ENCODE data around the gene HOXB6. TPM values are rescaled to one million over a fixed set of nuclear protein-coding genes. Genes with fewer than 3 reads are reported as not detected.

Gene HOXB6
- 100 to 1,000 TPM in 2 of 4 donors, 10 to 100 TPM in 2; 67.8 to 159 (median 116) TPM for polyA plus RNA-seq (ENCODE audit: insufficient read length in 4 of 4)

DNA sequence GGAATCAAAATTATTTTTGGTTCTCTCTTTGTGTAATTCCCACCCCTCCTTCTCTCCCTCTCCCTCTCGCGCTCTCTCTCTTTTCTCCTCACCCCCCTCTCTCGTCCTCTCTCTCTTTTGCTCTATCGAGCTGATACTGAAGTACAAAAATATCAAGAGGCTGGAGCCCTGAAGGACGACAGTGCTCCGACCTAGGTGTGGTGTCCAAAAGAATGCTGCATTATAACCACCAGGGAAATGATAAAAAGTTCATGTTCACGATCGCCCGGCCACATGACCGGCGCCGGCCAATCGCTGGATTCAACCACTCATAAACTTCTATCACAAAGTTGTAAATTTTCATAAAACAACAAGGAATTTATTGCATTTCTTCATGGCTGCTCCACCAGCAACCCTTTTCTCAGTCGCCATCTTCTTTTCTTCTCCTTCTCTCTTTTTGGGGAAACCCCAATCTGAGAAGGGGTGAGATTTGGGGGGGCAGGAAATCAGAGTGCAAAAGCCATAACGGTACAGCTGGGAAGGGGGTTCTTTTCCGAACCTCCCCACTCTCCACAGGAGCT lies at the start of gene HOXB6:
Gene HOXB6 (minus strand): TSS at position 217 of the 560 bp plus-strand sequence. CDS start 6,836 bp downstream, outside the sequence.
- no peak for DNase-seq (ENCODE audit: low read depth in 4 of 4, low spot score in 2 of 4)

DNA sequence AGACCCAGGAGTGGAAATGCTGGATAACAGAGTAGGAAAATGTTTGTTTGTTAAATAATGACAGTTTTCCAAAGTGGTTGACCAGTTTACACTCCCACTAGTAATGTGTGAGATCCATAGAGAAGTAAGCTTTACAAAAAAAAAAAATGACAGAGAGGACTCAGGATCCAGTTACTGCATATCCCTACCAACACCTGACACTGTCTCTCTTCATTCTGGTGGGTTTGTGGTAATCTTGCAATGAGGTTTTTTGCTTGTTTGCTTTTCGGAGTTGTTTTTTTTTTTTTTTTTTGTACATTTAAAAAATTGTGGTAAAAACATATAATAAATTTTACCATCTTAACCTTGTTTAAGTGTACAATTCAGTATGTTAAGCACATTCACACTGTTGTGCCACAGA lies 45.0 kb upstream of the HOXB6 start:
- DNase-seq (ENCODE audit: low read depth in 4 of 4, low spot score in 2 of 4), result no peak

DNA sequence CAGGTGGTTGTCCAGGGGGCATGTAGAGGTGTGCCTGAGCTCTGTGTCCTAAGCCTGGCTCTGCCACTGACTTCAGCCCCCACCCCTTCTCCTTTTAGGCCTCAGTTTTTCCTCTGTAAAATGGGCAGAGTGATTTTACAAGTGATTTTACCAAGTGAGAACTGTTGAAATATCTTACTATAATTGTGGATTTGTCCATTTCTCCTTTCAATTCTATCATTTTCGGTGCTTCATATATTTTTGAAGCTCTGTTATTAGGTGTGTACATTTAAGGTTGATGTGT lies 43.1 kb upstream of the HOXB6 start:
- no peak for DNase-seq (ENCODE audit: low read depth in 4 of 4, low spot score in 2 of 4)

DNA sequence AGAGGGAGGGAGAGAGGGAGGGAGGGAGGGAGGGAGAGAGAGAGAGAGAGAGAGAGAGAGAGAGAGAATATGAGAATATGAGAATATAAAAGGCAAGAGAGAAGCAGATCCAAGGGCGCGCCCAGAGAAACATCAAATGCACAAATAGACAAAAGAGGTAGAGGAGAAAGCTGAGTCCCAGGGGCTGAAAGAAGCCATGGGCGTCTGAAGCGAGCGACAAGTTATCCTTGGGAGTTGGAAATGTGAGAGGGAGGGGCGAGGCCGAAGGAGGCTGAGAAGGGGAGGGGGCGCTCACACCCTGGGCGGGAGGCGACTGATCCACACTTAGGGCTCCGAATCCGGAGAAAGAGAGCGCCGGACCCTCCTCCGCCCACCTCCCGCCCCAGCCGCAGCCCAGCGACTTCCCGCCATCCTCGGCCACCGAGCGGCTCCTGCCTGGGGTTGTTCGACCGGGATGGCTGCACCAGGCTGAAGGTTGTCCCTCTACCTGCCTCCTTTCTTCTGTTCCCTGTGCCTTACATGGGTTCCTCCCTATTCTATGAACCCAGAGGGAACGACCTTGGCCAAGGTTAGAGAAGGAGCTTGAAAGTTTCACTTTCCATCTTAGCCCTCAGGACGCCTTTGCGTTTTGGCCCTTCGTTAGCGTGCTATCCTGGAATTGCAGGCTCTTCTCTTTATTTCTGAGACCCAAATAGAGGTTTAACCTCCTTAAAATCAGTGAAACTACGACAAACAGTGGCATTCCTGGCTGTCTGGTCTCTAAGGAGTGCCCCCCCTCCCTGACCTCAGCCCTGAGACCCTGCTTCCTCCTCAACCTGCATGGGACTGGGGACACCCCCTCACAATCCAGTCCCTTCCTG lies 42.5 kb upstream of the HOXB6 start:
- DNase-seq (ENCODE audit: low read depth in 4 of 4, low spot score in 2 of 4), result no peak

DNA sequence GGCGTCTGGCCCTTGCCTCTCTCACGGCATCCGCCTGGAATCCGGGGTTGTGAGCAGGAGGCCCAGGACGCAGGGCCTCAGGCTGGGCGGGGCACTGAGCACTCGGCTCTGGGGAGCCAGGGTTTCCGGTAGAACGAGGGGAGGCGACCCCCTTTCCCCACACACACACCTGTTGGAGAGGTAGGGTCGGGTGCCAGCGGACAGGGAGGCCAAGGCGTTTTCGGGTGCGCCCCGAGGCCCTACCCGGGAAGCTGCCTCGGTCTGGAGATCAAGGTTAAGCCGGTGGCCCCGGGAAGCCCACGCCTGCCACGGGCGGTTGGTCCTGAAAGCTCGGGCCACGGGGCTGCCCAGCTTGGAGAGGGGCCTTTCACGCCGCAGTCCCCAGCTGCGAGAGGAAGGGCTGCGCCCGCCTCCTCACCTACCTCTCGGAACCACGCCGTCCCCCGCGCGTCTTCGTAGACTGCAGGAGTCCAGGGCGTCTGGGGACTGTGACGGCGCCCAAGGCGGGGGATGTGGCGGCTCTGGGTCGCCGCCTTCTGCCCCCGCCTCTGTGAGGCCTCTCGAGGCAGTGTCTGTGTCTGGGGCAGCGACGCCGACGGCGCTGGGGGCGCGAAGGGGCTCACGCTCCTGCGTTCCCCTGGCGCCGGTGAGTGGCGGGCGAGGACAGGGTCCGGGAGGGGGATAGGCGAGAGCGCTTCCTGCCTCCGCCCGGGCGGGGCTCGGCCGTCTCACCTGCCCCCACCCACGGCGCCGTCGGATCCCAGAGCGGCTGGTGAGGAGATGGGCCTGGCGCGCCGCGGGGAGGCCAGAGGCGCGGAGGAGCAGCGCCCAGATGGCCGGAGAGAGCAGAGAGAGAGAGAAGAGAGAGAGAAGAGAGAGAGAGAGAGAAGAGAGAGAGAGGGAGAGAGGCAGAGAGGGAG lies 41.7 kb upstream of the HOXB6 start:
- peak in 1 of 4 donors; percentile 52 for DNase-seq (ENCODE audit: low read depth in 4 of 4, low spot score in 2 of 4)

DNA sequence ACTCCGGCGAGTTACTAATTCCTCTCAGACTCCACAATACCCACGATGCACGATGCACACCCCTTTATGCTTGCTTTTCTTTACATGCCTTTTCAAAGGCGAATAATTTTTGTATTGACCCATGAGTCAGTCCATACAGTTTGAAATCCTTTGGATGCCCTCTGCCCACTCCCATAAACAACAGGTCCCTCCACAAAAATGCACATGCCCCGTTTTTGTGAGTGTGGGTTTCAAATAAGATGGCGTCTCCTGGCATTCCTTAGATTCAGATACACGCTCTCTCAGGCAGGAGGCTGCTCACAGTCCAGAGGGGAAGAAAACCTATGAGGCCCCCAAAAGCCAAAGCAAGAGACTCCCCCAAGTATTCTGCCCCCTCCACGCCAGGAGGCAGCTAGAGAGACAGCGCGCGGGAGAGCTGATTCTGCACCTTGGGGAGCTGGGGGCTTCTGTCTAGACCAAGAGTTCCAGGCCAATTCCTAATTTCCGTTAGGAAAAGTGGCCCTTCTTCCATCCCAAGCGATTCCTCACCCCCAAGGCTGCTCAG lies 40.9 kb upstream of the HOXB6 start:
- no peak for DNase-seq (ENCODE audit: low read depth in 4 of 4, low spot score in 2 of 4)

DNA sequence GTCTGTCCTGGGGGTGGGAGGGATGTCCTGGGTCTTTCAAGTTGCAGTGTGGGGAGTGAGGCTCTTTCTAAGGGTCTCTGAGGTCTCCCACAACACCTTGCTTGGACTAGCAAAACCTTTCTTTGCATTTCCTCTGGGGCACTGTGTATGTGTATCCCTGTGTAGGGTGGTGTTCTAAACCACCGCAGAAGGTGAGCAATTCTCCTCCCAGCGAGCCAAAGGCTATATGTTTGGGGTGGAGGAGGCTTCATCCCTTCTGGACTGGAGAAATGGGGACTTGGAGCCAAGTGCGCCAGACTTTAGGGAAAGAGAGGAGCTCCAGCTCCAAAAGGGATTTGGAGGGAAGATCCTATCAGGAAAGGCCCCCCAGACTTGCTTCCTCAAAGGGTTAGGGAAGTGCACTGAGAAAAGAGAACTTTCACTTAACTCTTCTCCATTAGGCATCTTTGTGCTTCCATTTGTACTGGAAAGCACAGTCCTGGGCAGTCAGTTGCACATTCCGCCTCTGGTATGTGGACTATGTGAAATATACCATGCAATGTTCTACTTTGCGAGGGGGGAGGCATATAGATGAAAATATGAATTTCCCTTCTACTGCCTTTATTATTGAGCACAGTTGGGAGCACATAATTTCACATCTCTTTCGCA lies 40.2 kb upstream of the HOXB6 start:
- no peak for DNase-seq (ENCODE audit: low read depth in 4 of 4, low spot score in 2 of 4)

DNA sequence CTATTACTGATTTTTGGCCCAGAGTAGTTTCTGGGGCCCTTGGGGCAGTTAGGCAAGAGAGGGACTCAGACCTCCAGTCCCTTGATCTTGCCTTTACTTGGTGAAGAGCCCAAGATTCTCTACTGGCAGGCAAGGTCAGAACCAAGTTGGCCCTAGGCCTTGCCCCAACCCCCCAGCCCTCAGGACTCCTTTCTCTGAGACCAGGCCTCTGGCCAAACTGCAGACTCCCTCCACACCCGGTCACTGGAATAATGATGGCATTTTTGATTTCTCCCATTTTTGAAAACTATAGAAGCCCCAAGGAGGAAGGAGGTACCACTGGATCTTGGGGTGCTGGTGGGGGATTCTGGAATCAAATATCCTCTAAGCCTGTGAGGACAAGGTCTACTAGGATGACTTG lies 39.4 kb upstream of the HOXB6 start:
- DNase-seq (ENCODE audit: low read depth in 4 of 4, low spot score in 2 of 4), result no peak

DNA sequence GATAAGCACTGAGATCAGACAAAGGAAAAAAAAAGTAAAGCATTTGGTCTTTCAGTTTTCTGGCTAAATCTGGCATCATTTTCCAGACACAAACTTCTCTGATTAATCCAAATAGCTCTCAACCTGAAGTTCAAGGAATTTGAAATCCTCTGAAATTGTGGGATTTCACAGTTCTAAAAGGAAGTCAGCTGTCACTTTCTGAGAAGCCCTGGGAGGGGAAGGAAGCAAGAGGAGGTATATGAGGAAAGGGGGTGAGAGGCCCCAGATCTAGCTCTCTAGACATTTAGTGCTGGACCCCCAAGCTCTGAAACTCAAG lies 38.9 kb upstream of the HOXB6 start:
- DNase-seq (ENCODE audit: low read depth in 4 of 4, low spot score in 2 of 4), result no peak

DNA sequence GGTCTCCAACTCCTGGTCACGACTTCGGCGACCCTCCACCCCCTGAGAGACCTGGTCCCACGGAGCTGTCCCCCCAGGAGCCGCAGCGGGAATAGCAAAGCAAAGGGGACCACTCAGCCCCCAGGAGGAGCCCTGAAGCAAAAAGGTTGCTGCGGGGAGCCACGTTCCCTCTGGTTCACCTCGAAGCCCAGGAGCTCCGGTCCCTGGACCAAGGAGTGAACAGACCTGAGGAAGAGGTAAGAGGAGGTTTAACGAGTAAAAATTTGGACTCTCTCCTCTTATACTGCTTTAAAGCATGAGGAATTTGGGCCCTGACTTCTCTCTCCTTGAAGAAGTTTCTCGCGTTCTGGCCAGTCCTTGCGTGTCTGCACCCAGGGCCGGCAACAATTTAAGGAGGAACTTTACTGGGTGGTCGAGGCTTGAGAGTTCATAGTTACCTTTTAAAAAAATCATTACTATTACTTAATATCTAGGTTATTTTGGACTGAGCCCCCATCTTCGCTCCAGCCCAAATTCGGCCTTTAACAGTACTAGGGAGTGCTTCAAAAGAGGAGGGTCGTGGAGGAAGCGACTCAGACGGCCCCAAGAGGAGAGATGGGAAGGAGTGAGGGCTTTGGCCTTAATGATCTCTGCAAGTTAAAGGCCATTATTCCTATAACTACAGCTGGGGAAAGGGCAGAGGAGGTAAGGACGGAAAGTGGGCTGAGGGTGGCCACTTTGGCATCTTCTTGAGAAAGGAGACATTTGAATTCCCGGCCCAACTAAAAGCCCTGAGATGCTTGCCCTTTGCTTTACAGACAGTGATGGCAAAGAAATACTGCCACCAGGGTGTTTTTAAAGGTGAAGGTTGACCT lies 38.3 kb upstream of the HOXB6 start:
- no peak for DNase-seq (ENCODE audit: low read depth in 4 of 4, low spot score in 2 of 4)

DNA sequence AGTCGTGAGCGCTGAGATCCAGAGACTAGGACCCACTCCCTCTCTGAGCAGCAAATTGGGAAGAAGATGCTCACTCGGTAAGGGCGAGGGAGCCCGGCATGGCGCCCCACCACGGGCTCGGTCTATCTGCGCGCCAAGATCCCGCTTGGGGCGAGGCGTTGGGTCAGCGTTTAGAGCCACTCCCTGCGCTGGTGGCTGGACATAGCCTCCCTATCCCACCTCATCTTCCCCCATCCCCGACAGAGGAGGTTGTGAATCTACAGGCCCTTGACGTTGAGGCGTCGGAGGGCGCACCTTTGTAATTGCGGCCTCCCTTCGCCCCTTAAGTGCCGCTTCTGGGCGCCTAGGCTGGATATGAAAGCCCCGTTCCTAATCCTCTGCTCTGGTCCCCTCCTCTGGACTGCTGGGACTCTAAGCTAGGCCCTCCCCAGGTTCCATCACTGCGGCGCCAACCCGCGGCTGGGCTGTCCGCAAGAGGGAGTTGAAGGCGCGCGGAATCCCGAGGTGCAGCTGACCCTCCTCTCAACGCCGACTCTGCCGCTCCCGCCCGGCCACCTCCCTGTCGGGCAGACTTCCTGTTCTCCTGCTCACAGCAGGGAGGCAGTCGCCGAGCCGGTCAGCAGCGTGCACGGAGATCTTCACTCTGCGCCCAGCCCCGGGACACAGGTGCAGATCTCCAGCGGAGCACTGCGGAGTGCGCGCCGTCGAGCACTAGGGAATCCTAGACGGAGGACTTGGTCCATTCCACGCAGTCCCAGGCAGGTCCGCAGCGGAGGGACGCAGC lies 37.5 kb upstream of the HOXB6 start:
- no peak for DNase-seq (ENCODE audit: low read depth in 4 of 4, low spot score in 2 of 4)

DNA sequence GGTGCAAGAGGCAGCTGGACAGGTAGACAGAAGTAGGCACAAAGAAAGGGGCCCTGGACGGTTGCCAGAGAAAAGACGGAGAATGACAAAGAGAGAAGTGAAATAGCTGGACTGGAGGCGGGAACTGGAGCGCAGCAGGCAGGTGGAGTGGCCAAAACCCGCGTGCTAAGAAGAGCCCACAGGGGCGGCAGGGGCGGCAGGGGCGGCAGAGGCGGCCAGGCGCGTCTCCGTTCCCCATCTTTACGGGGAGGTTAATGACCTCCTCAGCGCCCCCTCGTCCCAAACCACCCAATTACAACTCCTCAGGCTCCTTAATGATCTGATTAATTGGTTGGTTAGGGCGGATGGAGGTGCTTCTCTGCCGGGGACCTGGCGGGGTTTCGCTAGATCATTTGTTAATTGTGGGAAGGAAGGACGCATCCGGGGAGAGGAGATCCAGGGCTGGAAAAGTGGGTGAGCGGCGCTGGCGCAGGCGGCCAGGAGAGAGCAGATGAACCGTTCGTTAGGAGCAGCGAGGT lies 36.8 kb upstream of the HOXB6 start:
- DNase-seq (ENCODE audit: low read depth in 4 of 4, low spot score in 2 of 4), result no peak

DNA sequence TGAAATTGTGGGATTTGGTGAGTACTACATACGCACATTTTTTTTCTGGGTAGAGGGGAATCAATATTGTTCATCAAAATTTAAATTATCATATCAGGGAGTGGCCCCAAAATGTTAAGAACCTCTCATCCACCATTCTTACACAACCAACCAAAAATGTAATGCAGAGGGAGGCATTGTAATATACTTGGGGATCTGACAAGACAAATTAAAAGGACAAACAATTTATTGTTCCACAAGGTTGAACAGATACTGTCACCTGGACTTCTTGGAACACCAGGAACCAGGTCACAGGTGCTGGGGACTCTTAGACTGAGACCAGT lies 36.0 kb upstream of the HOXB6 start:
- no peak for DNase-seq (ENCODE audit: low read depth in 4 of 4, low spot score in 2 of 4)

DNA sequence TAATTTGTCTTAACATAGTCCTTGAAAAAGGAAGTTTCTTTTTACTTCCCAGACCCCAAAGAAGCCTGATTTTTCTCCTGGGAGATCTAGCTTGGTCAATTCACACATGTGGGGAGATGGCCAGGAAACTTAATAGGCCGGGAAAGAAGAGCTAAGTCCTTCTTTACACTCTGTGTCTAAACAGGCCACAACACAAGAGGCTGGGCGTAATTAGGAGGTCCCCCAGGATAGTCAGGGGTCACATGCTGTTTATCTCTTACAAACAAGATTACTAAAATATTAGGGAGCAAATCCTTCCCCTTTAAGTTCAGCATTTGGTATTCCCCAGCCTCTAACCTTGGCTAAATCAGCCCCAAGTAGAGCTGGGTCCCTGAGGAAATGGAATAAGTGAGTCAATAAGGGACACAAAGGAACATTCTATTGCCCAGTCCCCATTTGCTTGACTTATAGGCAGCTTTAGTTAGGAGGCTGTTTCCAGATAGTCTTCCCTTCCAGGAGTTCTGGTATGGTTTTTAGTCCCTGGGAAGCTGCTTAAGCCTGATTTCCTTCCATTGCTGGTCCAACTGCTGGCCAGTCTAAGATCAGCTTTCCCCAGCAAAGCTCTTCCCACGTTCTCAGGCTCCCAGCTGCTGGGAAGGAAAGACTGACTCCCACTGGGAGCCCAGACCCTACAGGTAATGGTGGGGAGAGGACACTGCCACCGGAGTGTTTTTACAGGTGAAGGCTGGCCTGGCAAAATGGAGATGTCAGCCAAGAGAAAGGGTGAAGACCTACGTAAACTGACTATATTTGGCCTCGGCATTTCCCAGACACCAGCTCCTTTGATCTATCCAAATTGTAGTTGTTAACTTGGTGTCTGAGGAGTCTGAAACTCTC lies 35.4 kb upstream of the HOXB6 start:
- DNase-seq (ENCODE audit: low read depth in 4 of 4, low spot score in 2 of 4), result no peak

DNA sequence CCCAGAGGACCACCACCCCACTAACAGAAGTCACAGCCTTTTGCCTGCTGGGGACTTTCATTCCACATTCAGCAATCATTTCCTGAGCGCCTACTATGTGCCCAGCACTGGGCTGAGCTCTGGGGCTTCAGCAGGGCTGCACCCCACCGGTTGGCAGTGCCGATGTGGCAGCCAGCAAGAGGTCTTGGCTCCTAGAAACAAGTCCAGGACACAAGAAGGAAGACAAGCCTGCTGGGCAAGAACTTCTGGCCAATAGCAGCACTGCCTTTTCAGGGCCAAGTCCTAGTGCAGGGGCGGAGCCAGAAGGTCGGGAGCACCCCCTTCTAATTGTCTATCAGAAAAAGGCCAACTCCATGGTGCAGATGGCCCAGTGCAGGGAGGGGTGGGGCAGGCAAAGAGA lies 34.4 kb upstream of the HOXB6 start:
- no peak for DNase-seq (ENCODE audit: low read depth in 4 of 4, low spot score in 2 of 4)

DNA sequence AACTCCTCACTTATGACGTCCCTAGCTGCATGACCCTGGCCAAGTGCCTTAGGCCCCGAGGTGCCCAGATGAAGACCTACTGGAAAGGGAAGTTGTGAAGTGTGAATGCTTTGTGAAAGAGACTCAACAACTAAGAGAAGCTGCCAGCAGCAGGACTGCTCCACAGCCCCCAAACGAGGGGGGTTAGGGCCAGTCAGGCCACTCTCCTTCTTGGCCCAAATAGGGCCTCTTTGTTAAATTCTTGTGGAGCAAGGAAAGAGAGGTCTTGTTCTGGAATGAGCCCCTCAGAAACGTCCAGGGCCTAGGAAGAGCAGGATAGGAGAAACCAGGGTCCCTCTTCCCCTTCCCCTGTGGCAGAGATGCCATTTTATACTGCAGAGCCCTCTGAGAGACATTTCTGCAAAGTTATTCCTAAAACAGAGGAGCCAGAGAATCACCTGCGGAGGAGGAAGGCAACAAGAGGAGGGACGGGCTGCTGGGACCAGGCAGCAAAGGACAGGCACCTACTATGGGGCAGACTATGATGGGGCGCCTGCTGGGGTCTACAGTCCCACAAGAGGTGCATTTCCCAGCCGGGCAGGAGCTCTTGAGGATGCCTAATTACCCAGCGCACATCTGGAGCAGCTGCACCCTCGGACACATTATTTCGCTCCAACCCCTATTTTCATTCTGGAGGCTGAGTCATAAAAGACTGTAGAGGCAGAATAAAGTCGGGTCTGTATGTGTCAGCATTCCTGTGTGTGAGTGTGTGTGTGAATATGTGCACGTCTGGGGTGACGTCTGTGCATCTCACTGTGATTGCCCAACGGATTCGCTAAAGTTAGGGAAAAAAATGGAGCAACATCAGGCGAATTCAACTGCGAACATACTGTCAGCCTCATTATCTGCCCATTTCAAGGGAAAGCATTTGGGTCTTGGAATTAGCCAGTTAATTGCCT lies 32.8 kb upstream of the HOXB6 start:
- DNase-seq (ENCODE audit: low read depth in 4 of 4, low spot score in 2 of 4), result no peak

Measured in left renal cortex interstitium (tissue), 4 donors.